ENCODE measurements around the gene NCLN.

- no peak for TF ChIP-seq POLR2A (IDR thresholded peaks at IDR 0.05)
- TF ChIP-seq POLR2AphosphoS5 (IDR thresholded peaks at IDR 0.05; ENCODE audit: insufficient read depth in 1 of 2, low read depth in 1 of 2), result no peak
These were observed 37.0 kb downstream of the NCLN start for GRCh38 chr19:3222709-3223108.

Data from vagina (tissue), 2 donors.